K562 (cell line): Measurements from ENCODE around the gene GPR108. TPM values are rescaled to one million over a fixed set of nuclear protein-coding genes. Genes with fewer than 3 reads are reported as not detected.

Source experiments
- KDM5B ChIP-seq: fragments of 200-600 bp; sonication (generic); IDR thresholded peaks from 2 replicates; pipeline ENCODE4 v1.6.1; 2012; ENCODE audit warnings: low read depth, mild to moderate bottlenecking, moderate library complexity, low read length, control low read depth, inconsistent platforms; ENCODE audit not compliant: insufficient replicate concordance
- MAFG ChIP-seq: fragments of 450-650 bp; conservative IDR thresholded peaks from 2 replicates; pipeline ENCODE4 v1.6.1; 2016; ENCODE audit warnings: missing genetic modification characterization, missing compliant biosample characterization
- MTA1 ChIP-seq: fragments of 450-650 bp; IDR thresholded peaks from 2 replicates; pipeline ENCODE4 v1.6.1; 2017; ENCODE audit warnings: borderline replicate concordance
- PHTF2 ChIP-seq: fragments of 250-450 bp; sonication (Bioruptor Pico); IDR thresholded peaks from 2 replicates; pipeline ENCODE4 v1.5.0; 2021; ENCODE audit warnings: mild to moderate bottlenecking
- ZNF224 ChIP-seq: sonication (generic); formaldehyde crosslinking; IDR thresholded peaks from 2 replicates; pipeline ENCODE4 v1.8.0; 2022; ENCODE audit warnings: mild to moderate bottlenecking, missing genetic modification reagents
- ZNF408 ChIP-seq: fragments of 250-450 bp; sonication (Bioruptor Pico); IDR thresholded peaks from 2 replicates; pipeline ENCODE4 v1.4.0; 2020; ENCODE audit warnings: low read depth, mild to moderate bottlenecking, moderate library complexity
- ZNF79 ChIP-seq: fragments of 250-450 bp; sonication (Bioruptor Pico); IDR thresholded peaks from 2 replicates; pipeline ENCODE4 v1.4.0; 2020; ENCODE audit warnings: low read depth, mild to moderate bottlenecking, moderate library complexity
- polyA plus RNA-seq, 8 experiments: library from polyadenylated mRNA; depleted of rRNA in 4 of 8; stranded (reverse) in 5 of 8; unstranded in 3 of 8; fragments of >200 nt; fragmentation: Nextera tagmentation in 2 of 8; fragmentation: Illumina TruSeq in 1 of 8; extraction: Ambion mirVana in 2 of 8; extraction: Trizol in 1 of 8; gene quantifications; 2 replicates each; pipeline versions ENCODE4 v1.2.1 to v1.2.3, GENCODE V29; 2011 to 2014; ENCODE audit warnings: inconsistent platforms in 1 of 8, missing spikeins in 1 of 8
- total RNA-seq, 7 experiments: library from RNA; depleted of rRNA in 6 of 7; stranded (reverse); fragments of >200 nt in 6 of 7; fragmentation: Illumina TruSeq in 2 of 7; extraction: Trizol in 2 of 7; gene quantifications; 2 replicates each; pipeline versions ENCODE4 v1.2.1 to v1.2.3, GENCODE V29; 2011 to 2021; ENCODE audit warnings: low replicate concordance in 1 of 7
- TF ChIP-seq, protein P1 (sequence below): fragments of 150-350 bp; conservative IDR thresholded peaks from 2 replicates; pipeline ENCODE4 v1.6.1; 2014; ENCODE audit warnings: low read length
- TF ChIP-seq, protein P2 (sequence below): fragments of 200-800 bp; sonication (Bioruptor generic); IDR thresholded peaks from 2 replicates; pipeline ENCODE4 v1.6.1; 2017; ENCODE audit warnings: missing genetic modification characterization, missing compliant biosample characterization
- TF ChIP-seq, protein P3 (sequence below), 3 experiments: fragments of 200-800 bp in 1 of 3; sonication (Bioruptor generic) in 1 of 3; sonication (generic) in 1 of 3; formaldehyde crosslinking in 1 of 3; IDR thresholded peaks; 2 replicates each; pipeline versions ENCODE4 v1.6.1 to v1.8.0; 2016 to 2022; ENCODE audit warnings: mild to moderate bottlenecking in 2 of 3, missing compliant biosample characterization in 2 of 3, missing genetic modification characterization in 2 of 3, missing genetic modification reagents in 1 of 3
- TF ChIP-seq, protein P4 (sequence below): sonication (generic); formaldehyde crosslinking; IDR thresholded peaks from 2 replicates; pipeline ENCODE4 v1.8.0; 2022; ENCODE audit warnings: mild to moderate bottlenecking, missing genetic modification reagents

GPR108 gene
- total and polyA plus RNA-seq, 9 of the 15 experiments (the other 6 are each of a cell fraction or from before 2014, with no cell fraction given) = 2.4 to 33.2 (median 24.4) TPM

DNA sequence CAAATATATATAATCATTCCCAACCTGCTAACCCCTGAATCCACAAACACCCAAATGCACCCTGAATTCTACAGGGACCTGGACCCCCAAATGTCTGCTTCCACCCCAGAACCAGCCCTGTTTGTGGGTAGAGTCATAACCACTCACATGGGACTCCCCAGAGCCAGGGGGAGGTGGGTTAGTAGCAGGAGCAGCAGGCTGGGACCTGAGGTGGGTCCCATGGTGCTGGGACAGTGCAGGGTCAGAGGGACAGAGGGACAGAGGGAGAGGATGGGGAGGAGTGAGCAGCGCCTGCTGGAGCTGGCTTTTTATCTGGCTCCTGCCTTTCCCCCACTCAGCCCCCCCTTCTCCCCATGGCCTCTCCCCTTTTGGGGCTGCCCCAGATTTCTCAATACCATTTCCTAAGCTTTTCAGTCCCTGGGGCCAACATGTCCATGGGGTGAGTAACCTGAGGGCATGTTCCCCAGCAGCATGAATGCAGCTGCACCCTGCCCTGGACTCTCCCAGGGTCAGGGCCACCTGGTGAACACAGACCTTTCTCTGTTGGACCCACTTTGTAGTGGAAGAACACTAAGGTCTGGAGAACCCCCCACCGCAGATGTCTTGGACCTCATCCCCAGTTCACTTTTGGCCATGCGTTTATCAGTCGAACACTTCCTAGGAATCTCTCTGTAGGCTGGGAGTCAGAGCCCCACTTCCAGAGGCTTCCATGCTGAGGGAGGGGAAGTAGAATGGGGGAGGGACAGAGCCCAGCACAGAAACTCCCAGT, 16.8 kb downstream of the GPR108 start, which contains the start of gene C3 (continued):
- TF ChIP-seq MAFG (tag) = no peak
- no peak for TF ChIP-seq PHTF2 (CRISPR knock-in tag)
- TF ChIP-seq, protein P1, sequence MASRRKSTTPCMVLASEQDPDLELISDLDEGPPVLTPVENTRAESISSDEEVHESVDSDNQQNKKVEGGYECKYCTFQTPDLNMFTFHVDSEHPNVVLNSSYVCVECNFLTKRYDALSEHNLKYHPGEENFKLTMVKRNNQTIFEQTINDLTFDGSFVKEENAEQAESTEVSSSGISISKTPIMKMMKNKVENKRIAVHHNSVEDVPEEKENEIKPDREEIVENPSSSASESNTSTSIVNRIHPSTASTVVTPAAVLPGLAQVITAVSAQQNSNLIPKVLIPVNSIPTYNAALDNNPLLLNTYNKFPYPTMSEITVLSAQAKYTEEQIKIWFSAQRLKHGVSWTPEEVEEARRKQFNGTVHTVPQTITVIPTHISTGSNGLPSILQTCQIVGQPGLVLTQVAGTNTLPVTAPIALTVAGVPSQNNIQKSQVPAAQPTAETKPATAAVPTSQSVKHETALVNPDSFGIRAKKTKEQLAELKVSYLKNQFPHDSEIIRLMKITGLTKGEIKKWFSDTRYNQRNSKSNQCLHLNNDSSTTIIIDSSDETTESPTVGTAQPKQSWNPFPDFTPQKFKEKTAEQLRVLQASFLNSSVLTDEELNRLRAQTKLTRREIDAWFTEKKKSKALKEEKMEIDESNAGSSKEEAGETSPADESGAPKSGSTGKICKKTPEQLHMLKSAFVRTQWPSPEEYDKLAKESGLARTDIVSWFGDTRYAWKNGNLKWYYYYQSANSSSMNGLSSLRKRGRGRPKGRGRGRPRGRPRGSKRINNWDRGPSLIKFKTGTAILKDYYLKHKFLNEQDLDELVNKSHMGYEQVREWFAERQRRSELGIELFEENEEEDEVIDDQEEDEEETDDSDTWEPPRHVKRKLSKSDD = no peak
- TF ChIP-seq ZNF79 (CRISPR knock-in tag) = no peak
- no peak for TF ChIP-seq MTA1
- no peak for TF ChIP-seq KDM5B
- TF ChIP-seq, protein P2, sequence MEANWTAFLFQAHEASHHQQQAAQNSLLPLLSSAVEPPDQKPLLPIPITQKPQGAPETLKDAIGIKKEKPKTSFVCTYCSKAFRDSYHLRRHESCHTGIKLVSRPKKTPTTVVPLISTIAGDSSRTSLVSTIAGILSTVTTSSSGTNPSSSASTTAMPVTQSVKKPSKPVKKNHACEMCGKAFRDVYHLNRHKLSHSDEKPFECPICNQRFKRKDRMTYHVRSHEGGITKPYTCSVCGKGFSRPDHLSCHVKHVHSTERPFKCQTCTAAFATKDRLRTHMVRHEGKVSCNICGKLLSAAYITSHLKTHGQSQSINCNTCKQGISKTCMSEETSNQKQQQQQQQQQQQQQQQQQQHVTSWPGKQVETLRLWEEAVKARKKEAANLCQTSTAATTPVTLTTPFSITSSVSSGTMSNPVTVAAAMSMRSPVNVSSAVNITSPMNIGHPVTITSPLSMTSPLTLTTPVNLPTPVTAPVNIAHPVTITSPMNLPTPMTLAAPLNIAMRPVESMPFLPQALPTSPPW (CRISPR knock-in tag) = peak; percentile 98
- TF ChIP-seq, protein P3, sequence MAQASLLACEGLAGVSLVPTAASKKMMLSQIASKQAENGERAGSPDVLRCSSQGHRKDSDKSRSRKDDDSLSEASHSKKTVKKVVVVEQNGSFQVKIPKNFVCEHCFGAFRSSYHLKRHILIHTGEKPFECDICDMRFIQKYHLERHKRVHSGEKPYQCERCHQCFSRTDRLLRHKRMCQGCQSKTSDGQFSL (CRISPR knock-in tag; IDR thresholded peaks at IDR 0.05) = 0 out of 2 replicates have a peak, but pooled peaks have one; percentile 46
- TF ChIP-seq, protein P3 (tag; IDR thresholded peaks at IDR 0.05) = no peak
- TF ChIP-seq ZNF224 (CRISPR knock-in tag) = no peak
- no peak for TF ChIP-seq ZNF408 (CRISPR knock-in tag)
- TF ChIP-seq, protein P4, sequence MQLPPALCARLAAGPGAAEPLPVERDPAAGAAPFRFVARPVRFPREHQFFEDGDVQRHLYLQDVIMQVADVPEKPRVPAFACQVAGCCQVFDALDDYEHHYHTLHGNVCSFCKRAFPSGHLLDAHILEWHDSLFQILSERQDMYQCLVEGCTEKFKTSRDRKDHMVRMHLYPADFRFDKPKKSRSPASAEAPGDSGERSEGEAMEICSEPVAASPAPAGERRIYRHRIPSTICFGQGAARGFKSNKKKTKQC (CRISPR knock-in tag) = no peak
